Hematopoietic multipotent progenitor cell treated with erythropoietin and hydrocortisone succinate and interleukin-3 and kit ligand, for 17 days (in vitro differentiated cells): ENCODE measurements around the gene SLC22A23.
A peak's percentile ranks its signal among the peaks of the same experiment; 100 is the strongest.

Experiments used
- DNase-seq: peaks from one replicate; pipeline ENCODE4 v3.0.0-alpha.2; 2015; ENCODE audit warnings: low spot score

SLC22A23 gene

DNA sequence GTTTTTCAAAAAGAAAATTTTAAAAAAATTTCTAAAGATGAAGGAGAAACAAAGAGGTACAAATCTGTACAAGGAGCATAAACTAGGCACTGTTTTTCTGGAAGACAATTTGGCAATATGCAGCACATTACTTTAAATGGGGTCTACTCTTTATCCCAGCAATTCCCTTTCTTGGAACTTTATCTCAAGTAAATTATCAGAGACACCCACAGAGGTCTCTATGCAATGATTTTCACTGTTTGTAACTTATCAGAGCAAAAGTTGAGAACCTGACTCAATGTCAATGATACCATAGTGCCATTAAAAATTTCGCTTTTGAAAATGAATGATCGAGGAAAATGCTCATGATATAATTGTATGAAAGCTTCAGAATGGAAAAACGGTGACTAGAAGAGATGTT is 35.7 kb downstream of the SLC22A23 start:
- peak; percentile 42 for DNase-seq

DNA sequence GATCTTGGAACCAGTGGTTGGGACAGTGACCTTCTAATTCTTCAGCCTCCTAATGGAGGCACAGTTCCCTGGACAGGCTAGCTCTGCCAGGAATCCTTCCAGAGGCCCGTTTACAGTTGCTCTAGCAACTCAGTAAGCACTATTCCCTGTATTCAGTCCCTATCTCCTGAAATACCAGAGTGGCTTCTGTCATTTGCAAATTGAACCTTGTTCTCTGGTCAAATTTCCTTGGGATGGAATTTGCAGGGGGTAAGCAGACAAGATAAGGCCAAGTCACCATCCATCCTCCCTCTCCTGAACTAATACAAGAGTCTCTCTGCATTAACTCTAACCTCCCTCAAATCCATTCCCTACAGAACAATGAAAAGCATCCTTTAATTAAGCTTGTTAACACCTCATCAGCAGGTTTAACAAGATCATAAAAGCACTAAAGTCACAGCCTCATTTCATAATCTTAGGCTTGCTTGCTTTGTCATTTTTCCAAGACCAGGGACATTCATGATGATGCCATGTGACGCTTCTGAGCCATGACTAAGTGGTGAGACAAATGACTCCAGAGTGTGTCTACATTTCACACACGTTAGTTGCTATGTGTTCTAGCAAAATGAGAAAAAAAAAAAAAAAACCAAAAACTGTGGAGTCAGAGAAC is 37.1 kb downstream of the SLC22A23 start:
- DNase-seq, result peak; percentile 80

DNA sequence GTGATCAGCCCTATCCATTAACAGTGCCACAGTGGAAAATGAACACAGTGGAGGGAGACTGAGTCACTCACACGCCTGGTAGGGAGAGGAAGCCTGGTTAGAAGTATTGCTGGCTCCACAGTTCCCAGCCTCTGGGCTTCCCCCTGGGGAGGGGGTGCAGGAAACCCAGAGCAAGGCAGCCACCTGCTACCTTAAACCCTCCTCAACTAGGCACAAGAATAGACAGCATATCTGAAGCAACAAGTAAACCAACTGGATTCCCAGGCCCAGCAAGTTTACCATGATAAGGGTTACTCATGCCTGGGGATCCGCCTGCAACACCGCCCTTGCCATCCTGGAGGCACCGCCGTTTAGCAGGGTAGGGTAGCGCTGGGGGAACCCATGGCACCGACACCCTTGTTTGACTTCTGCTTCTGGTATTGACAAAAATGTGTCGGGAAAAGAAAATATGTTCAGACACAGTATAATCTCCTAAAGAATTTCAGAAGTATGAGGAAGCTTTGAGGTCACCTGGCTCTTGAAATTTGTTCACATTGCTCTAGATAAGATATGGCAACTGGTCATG is 38.3 kb downstream of the SLC22A23 start:
- DNase-seq, result peak; percentile 88

DNA sequence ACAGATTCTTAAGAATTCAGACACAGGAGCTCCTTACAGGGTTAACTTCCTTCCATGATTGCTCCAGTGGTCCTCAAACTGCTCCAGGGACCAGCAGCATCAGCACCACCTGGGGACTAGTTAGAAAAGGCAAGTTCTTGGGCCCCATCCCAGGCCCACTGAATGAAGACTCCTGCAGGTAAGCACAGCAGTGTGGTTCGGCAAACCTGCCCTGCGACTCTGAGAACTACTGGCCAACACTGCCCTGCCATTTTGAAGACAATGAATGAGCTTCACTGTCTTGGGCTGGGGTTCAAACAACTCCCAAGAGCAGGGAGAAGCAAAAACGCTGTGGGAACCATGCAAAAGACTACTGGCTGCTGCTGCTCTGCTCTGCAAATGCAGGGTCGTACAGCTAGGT is 39.4 kb downstream of the SLC22A23 start:
- no peak for DNase-seq

DNA sequence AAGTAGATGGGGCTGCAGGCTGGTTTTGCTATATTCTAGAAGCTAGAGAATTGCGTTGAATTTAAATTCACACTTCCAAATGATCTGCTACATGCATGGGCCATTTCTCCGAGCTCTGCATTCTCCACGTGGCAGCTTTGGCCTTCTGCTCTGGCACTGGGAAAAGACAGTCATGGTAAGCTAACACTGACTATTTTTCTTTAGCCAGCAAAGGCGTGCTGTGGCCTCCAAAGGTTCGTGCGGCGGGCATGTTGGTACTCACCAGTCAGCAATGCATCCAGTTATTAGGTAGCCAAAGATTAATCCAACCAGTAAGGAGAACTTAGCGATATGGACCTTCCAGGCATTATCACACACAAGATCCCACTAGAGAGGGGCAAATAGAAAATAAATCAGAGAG is 41.4 kb downstream of the SLC22A23 start:
- no peak for DNase-seq

DNA sequence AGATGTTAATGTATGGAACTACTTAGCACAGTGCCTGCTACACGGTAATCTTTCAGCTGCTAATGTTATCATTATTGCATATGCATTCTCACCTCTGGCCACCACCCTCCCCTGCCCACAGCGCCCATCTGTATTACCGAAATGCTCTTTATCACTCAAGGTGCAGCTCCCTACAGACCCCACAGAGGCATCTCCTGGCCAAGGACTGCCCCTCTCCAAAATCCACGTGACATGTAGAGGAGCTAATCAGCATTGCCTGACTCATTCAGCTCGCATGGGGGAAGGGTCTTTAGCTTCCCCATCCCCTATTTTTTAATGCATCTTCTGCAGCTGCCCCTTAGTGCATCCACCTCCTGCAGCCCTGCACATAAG is 41.8 kb downstream of the SLC22A23 start:
- peak; percentile 57 for DNase-seq

DNA sequence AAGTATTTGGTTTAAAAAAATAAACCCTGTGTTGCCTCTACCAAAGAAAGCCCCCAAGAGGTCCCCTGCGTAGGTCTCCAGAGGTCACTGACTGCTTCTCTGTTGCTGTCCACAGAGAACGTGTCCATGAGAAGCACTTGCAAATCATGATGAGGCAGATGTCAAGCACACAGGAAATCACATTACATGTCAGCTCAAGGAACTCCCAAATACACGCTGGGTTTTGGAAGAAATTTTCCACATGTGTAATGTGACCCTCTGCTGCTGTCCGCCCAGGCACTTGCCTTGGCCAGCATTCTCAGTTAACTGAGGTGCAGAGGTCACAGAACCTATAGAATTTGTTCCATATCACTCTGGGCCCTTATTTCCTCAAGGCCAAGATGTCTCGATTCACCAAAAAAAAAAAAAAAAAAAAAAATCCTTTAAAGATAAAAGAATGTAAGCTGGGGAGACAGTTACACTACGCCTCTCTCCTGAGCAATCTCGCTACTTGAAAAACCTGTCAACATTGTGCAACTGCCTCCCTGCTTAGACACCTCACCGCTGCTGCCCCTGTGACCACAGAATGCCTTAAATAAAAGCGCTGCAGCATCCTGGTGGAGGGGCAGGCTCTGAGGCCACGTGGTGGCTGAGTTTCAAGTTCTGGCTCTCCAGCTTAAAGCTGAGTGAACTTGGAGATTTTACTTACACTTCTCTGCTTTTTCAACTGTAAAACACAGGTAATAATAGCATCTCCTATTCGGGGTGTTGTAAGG is 42.3 kb downstream of the SLC22A23 start:
- DNase-seq, result peak; percentile 54

GRCh38 chr6:3413592-3413991 is 43.3 kb downstream of the SLC22A23 start:
- no peak for DNase-seq

GRCh38 chr6:3412779-3413500 is 43.9 kb downstream of the SLC22A23 start:
- no peak for DNase-seq

DNA sequence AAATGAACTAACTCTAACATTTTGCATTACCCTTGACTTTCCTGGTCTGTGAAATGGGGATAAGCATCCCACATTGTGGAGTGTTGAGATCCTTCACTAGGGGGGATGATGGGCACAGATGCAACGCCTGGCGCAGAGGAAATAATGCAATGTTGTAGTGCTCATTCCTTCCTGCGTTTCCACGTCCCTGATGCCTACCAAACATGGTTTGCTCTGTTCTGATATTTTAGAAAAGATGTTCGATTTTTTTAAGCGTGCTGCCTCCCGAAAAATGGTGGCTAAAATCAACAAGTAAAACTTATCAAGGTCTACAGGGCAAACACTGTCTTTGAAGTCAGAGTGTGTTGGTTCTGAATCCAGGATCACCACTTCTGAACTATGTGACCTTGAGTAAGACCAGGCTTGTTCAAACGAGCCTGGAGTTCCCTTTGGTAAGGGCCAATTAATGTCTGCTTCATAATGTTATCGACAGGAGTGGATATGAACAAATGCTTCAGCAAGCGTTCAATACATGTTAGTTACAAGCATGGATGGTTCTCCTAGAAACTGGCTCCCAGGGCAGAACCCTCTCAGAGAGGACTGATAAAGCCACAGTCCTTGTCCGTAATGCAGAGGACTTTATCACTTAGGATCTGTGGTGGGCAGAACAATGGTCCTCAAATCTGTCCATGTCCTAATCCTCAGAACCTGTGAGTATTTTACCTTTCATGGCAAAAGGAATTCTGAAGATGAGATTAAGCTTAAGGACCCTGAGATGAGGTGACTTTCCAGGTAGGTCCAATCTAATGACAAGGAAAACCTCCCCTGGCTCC is 44.7 kb downstream of the SLC22A23 start:
- DNase-seq, result no peak

DNA sequence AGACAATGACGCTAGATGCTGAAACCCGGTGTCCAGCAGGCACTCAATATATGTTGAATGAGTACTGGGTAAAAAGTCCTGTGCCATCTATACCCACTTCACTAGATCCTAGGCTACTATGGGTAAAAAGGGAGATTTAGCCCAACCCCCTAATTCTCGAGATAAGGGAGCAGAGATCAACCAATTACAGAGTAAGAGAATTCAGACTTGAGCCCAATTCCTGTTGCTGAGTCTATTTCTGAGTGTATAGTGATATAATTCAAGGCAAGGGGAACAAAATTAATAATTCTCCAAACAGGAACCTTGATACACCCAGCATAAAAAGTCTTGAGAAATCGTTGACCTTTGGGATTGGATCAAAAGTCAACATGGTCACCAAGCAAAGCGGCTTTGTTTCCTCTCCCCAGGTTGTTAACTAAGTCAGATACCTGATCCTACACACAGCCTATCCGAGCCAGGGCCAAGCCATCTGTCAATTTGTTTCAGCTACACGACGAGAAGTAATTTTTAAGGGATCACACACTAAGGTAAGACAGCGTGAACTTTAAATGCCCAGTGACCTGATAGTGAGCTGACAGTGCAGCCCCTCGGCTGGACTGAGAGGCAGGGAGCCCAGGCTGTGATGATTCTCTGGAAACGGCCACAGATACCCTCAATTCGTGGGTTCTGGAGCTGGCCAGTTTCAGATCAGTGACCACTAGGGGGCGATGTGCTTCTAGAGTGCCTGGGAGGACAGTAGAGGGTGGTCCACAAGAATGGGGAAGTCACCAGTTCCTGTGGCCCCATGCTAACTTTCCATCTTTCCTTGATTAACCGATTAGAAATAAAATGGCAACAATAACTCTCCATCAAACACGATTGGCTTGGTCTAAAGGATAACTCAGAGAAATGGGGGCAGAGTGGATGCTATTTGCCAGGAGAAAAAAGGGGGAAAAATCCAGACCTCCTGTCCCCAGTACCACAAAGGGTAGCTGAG is 46.2 kb downstream of the SLC22A23 start:
- DNase-seq, result peak; percentile 91

DNA sequence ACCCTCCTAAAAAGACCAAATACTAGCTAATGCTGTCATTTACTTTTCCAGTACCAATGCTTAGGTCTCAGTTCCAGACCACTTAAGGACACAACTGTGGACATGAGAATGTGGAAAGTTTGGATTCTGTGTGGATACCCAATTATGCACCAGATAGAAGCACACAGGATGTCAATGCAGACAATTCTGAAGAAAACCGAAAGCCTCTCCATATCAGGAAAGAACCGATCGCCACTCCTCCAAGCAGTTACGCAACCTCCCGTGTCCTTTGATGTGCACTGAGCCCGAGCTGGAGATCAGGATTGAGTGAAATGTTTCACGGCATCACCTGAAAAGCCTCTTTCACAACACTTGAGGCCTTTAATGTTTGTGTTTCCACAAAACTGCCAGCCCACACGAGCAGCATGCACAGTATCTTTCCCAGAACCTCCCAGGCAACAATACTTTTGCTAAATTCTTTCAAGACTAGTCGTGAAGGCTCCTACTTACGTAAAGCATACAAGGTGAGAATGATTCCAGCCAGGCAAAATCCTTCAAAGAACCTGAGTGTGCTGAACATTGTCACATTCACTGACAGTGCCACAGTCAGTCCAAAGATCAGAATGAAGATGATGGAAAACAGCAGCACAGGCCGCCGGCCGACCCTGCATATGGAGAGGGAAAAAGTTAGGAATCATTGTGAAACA is 47.0 kb downstream of the SLC22A23 start:
- peak; percentile 26 for DNase-seq

GRCh38 chr6:3408665-3409064 is 48.2 kb downstream of the SLC22A23 start:
- no peak for DNase-seq

DNA sequence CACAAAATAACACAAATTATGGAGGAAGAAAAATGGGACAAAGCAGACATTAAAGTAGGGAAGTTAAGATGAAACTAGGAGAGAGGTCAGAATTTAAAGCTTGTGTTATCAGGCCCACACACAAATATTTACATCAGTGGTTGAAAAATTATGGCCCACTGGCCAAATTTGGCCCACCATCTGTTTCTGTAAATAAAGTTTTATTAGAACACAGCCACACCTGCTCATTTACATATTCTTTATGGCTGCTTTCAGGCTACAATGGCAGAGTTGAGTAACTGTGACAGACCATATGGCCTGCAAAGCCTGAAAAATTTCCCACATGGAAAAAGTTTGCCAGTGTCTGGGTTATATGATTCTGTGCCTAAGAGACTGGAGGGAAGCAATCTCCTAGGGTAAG is 49.0 kb downstream of the SLC22A23 start:
- DNase-seq, result peak; percentile 29

- DNase-seq, result peak; percentile 48
Observed at GRCh38 chr6:3406891-3407809, 49.7 kb downstream of the SLC22A23 start.

GRCh38 chr6:3406362-3406821 is 50.5 kb downstream of the SLC22A23 start:
- no peak for DNase-seq

GRCh38 chr6:3405679-3406078 is 51.2 kb downstream of the SLC22A23 start:
- peak; percentile 76 for DNase-seq

- no peak for DNase-seq
Observed at GRCh38 chr6:3405182-3405518, 51.7 kb downstream of the SLC22A23 start.
